Measurements from ENCODE around the gene MYO5B. TPM values are rescaled to one million over a fixed set of nuclear protein-coding genes. Genes with fewer than 3 reads are reported as not detected.

Gene MYO5B
- total RNA-seq, 1 donor from 2014 or later = 22.6 TPM

- Histone ChIP-seq H3K9me3 (no peaks in the 10 kb centered on the region), H3K4me1 (peaks cover 22% of the 10 kb centered on the region), H3K27ac (no peak overlapping the region), H3K27me3 (no peaks in the 10 kb centered on the region), H3K4me3 (no peak overlapping the region), H3K36me3 (no peaks in the 10 kb centered on the region)
- intact Hi-C loops (cut with DNase I) = no loop called here
- TF ChIP-seq POLR2AphosphoS5 (IDR thresholded peaks at IDR 0.05; ENCODE audit: insufficient read depth in 1 of 2, low read depth in 1 of 2) (no peak), CTCF (IDR thresholded peaks at IDR 0.05) (no peak)
- DNase-seq (ENCODE audit: extremely low spot score in 2 of 2) = no peak
These were observed 186.6 kb downstream of the MYO5B start for GRCh38 chr18:50008306-50008705.

DNA sequence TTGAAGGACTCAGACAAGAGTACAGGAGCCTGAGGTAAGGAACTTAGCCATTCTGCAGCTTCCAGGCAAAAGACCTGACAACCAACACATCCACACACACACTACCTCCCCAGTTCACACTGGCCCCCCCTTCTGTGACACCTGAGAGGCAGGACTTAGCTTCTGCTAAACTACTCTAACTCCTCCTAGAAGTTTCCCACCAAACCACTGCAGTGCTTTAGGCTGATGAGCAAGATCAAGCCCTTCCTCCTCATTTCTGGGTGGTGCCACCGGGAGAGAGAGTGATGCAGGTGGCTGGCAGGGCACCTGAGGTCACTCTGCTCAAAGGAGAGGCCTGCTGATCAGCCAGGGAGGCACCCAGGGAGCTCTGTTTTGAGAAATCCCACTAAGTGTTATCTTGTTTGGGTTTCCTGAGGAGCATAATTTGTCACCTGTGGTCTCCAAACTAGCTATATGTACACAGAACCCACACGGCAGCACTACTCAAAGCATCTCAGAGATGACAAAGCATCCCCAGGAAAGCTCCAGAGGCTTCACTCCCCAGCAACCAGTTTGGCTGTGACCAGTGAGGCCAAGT is 188.4 kb downstream of the MYO5B start:
- no peak for DNase-seq (ENCODE audit: extremely low spot score in 2 of 2)
- Histone ChIP-seq H3K27ac (no peak overlapping the region), H3K4me3 (no peak overlapping the region), H3K36me3 (no peaks in the 10 kb centered on the region), H3K4me1 (peaks cover 4% of the 10 kb centered on the region), H3K9me3 (no peaks in the 10 kb centered on the region), H3K27me3 (no peaks in the 10 kb centered on the region)
- no peak for TF ChIP-seq CTCF (IDR thresholded peaks at IDR 0.05)
- TF ChIP-seq POLR2AphosphoS5 (IDR thresholded peaks at IDR 0.05; ENCODE audit: insufficient read depth in 1 of 2, low read depth in 1 of 2) = no peak
- TF ChIP-seq POLR2A (IDR thresholded peaks at IDR 0.05) = no peak
- intact Hi-C loops (cut with DNase I) = no loop called here

GRCh38 chr18:50004013-50004412 is 190.9 kb downstream of the MYO5B start:
- H3K27me3 ChIP-seq = no peaks in the 10 kb centered on the region

GRCh38 chr18:50002781-50003180 is 192.2 kb downstream of the MYO5B start:
- Histone ChIP-seq H3K27ac (no peak overlapping the region), H3K4me3 (no peak overlapping the region), H3K36me3 (no peaks in the 10 kb centered on the region), H3K9me3 (no peaks in the 10 kb centered on the region), H3K27me3 (no peaks in the 10 kb centered on the region), H3K4me1 (no peaks in the 10 kb centered on the region)
- intact Hi-C loops (cut with DNase I) = no loop called here
- no peak for DNase-seq (ENCODE audit: extremely low spot score in 2 of 2)
- no peak for TF ChIP-seq CTCF (IDR thresholded peaks at IDR 0.05)
- no peak for TF ChIP-seq POLR2AphosphoS5 (IDR thresholded peaks at IDR 0.05; ENCODE audit: insufficient read depth in 1 of 2, low read depth in 1 of 2)
- no peak for TF ChIP-seq POLR2A (IDR thresholded peaks at IDR 0.05)

More at GRCh38 chr18:50004013-50004412, 190.9 kb downstream of the MYO5B start:
- no peaks in the 10 kb centered on the region for H3K4me1 ChIP-seq
- no peak overlapping the region for H3K27ac ChIP-seq
- H3K36me3 ChIP-seq = no peaks in the 10 kb centered on the region
- H3K4me3 ChIP-seq = no peak overlapping the region
- H3K9me3 ChIP-seq = no peaks in the 10 kb centered on the region
- DNase-seq (ENCODE audit: extremely low spot score in 2 of 2) = no peak
- intact Hi-C loops (cut with DNase I) = no loop called here
- TF ChIP-seq CTCF (IDR thresholded peaks at IDR 0.05) (no peak), POLR2A (IDR thresholded peaks at IDR 0.05) (no peak)

GRCh38 chr18:50000227-50000626 is 194.7 kb downstream of the MYO5B start:
- no peak overlapping the region for H3K4me3 ChIP-seq
- H3K36me3 ChIP-seq = no peaks in the 10 kb centered on the region
- TF ChIP-seq CTCF (IDR thresholded peaks at IDR 0.05) (no peak), POLR2AphosphoS5 (IDR thresholded peaks at IDR 0.05; ENCODE audit: insufficient read depth in 1 of 2, low read depth in 1 of 2) (no peak), POLR2A (IDR thresholded peaks at IDR 0.05) (no peak)
- no peaks in the 10 kb centered on the region for H3K9me3 ChIP-seq
- no peak overlapping the region for H3K27ac ChIP-seq
- no peaks in the 10 kb centered on the region for H3K27me3 ChIP-seq
- intact Hi-C loops (cut with DNase I) = no loop called here
- DNase-seq (ENCODE audit: extremely low spot score in 2 of 2) = no peak
- no peaks in the 10 kb centered on the region for H3K4me1 ChIP-seq
